SW480 (cell line): ENCODE measurements around the gene RYR3.

Experiments used
- DNase-seq: peaks from one replicate; pipeline ENCODE4 v3.0.0-alpha.2; 2016; ENCODE audit warnings: low spot score

The RYR3 gene

GRCh38 chr15:33310481-33311311 lies at the start of gene RYR3:
RYR3 (plus strand) TSS chr15:33310967; CDS start chr15:33311046, 79 bp downstream.
- DNase-seq = no peak

- no peak for DNase-seq
Observed at GRCh38 chr15:33262306-33262705, 48.5 kb upstream of the RYR3 start.

- DNase-seq = no peak
Observed at GRCh38 chr15:33277689-33278088, 33.1 kb upstream of the RYR3 start.

- DNase-seq = peak; percentile 52
Observed at GRCh38 chr15:33278816-33279612, 31.8 kb upstream of the RYR3 start.

GRCh38 chr15:33279613-33280205 lies 31.1 kb upstream of the RYR3 start:
- no peak for DNase-seq

- DNase-seq = no peak
Observed at GRCh38 chr15:33282226-33283020, 28.3 kb upstream of the RYR3 start.

GRCh38 chr15:33283576-33283975 lies 27.2 kb upstream of the RYR3 start:
- no peak for DNase-seq

GRCh38 chr15:33284336-33284735 lies 26.4 kb upstream of the RYR3 start:
- DNase-seq = no peak

- DNase-seq = peak; percentile 52
Observed at GRCh38 chr15:33292717-33293307, 18.0 kb upstream of the RYR3 start.

- DNase-seq = peak; percentile 14
Observed at GRCh38 chr15:33293713-33294334, 16.9 kb upstream of the RYR3 start.

- no peak for DNase-seq
Observed at GRCh38 chr15:33296050-33296449, 14.7 kb upstream of the RYR3 start.

GRCh38 chr15:33296856-33297255 lies 13.9 kb upstream of the RYR3 start:
- no peak for DNase-seq

GRCh38 chr15:33298631-33299030 lies 12.1 kb upstream of the RYR3 start:
- no peak for DNase-seq

- DNase-seq = no peak
Observed at GRCh38 chr15:33304924-33305323, 5.8 kb upstream of the RYR3 start.

GRCh38 chr15:33309602-33310276 lies 1.0 kb upstream of the RYR3 start:
- no peak for DNase-seq

- no peak for DNase-seq
Observed at GRCh38 chr15:33311312-33311971, 675 bp downstream of the RYR3 start.

- DNase-seq = peak; percentile 55
Observed at GRCh38 chr15:33313491-33313890, 2.7 kb downstream of the RYR3 start.

GRCh38 chr15:33314069-33314468 lies 3.3 kb downstream of the RYR3 start:
- DNase-seq = no peak

- no peak for DNase-seq
Observed at GRCh38 chr15:33315044-33315443, 4.3 kb downstream of the RYR3 start.

GRCh38 chr15:33317896-33318295 lies 7.1 kb downstream of the RYR3 start:
- DNase-seq = no peak
